ENCODE results near the gene MAP2K7.

DNA sequence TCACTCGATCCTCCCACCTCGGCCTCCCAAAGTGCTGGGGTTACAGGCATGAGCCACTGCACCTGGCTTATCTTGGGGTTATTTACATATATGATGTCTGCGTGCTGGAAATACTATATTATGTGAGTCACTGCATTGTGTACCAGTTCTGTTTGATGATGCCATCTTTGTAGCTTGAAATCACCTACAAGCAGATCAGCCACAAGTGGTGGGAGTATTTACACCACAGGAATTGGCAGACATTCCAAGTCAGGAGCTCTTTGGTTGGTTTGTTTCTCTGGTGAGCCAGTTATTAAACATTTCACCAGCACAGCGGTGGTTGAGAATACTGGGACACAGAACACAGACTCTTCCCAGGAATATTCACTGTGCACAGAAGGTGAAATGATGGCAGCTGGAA lies 44.3 kb downstream of the MAP2K7 start:
- TF ChIP-seq EZH2 (IDR thresholded peaks at IDR 0.05; ENCODE audit: borderline replicate concordance, low read depth, low read length, poor library complexity, severe bottlenecking): no peak
- TF ChIP-seq, protein P1, sequence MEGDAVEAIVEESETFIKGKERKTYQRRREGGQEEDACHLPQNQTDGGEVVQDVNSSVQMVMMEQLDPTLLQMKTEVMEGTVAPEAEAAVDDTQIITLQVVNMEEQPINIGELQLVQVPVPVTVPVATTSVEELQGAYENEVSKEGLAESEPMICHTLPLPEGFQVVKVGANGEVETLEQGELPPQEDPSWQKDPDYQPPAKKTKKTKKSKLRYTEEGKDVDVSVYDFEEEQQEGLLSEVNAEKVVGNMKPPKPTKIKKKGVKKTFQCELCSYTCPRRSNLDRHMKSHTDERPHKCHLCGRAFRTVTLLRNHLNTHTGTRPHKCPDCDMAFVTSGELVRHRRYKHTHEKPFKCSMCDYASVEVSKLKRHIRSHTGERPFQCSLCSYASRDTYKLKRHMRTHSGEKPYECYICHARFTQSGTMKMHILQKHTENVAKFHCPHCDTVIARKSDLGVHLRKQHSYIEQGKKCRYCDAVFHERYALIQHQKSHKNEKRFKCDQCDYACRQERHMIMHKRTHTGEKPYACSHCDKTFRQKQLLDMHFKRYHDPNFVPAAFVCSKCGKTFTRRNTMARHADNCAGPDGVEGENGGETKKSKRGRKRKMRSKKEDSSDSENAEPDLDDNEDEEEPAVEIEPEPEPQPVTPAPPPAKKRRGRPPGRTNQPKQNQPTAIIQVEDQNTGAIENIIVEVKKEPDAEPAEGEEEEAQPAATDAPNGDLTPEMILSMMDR (conservative IDR thresholded peaks at IDR 0.05; ENCODE audit: low read depth, low read length): no peak
